NCI-H1694 treated with DMSO at 0.1 percent for 48 hours (cell line): Measurements from ENCODE around the gene SLC39A11.
A peak's percentile ranks its signal among the peaks of the same experiment; 100 is the strongest.
"Not testable (repeated sequence)": the region's sequence is repeated elsewhere in the genome, so short reads cannot be mapped to it uniquely, and the experiment has no call there.

Experiments
- DNase-seq: peaks from one replicate; lab custom pipeline; 2025; lab: John Stamatoyannopoulos, UW

The SLC39A11 gene

DNA sequence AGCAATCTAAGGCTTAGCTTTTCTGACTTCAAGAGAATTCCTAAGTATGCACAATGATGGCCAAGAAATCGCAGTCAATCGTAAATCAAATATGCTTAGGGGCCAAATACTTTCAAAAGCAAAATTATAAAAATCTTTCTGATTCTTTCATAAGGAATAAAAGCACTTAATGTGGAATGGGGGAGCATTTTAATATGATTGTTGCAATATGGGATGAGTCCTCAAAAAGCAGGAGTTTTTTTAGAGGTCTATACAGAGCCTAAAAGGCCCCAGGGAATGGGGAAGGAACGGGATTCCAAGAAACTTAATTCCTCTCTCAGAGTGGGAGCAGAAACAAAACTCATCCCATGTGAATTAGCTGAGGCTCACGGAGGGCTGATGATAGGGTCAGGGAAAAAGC lies 14.7 kb upstream of the SLC39A11 start:
- DNase-seq = no peak

DNA sequence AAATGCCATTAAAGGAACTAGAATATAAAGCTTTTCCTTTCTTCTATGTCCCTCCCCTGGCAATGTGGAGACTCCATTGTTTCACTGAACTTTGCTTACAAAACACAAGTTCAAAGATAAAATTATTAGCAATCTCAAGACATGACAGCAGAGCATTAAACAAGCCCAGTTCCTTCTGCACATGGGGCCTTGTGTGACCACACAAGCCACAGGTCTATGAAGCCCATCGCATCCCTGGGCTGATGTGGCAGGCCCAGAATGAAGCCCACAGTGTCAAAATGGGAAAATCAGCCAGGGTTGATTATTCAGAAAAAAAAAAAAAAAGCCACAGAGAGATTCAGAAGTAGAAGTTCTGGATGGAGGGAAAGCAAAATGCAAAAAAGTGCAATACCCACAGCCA lies 12.9 kb upstream of the SLC39A11 start:
- DNase-seq = no peak

DNA sequence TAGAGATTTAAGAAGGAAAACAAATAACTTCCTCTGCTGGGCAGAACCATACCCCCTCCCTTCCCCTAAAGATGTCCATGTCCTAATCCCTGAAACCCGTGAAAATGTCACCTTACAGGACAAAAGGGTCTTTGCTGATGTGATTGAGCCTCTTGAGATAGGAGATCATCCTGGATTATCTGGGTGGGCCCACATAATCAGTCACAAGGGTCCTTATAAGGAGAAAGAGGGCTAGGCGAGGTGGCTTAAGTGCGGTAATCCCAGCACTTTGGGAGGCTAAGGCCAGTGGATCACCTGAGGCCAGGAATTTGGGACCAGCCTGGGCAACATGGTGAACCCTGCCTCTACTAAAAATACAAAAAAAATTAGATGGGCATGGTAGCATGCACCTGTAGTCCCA lies 12.0 kb upstream of the SLC39A11 start:
- no peak for DNase-seq

DNA sequence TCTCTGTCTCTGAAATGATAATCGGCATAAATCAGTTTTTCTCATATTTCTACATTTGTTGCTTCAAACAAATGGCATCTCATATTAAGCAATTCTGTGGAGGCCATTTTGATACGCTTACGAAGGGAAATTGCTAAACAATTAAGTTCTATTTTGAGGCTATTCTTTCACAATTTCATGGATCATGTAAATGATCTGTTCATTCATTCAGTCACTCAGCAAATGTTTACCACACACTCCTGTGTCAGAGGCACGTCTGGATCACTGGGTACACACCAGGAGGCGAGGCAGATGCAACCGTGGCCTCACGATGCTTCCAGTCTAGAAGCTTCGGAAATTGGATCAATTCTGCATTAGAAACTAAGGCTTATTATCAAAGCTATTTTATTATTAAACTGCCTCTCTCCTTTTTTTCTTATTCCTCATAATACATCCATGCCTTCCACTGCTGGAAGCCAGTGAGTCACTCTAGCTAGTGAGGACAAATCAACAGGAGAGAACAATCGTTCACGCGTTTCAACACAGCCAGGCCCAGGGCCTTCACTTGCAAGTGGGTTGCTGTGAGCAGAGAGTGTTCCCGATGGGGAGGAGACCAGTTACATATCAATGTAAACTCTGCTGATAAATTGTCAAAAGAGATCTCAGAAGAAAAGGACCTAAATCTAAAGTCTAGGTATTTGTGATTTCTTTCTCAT lies 11.3 kb upstream of the SLC39A11 start:
- no peak for DNase-seq

DNA sequence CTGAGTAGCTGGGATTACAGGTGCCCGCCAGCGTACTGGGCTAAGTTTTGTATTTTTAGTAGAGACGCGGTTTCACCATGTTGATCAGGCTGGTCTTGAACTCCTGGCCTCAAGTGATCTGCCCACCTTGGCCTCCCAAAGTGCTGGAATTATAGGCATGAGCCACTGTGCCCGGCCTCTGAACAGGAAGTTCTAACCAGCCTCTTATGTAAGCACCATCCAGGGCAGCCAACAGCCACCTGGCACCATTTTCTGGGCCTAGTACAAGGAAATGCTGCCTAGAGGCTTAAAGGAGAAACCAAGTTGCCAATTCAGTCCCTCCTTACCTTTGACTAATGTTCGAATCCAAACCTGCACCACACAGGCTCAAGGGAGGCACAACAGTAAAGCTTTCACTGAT lies 8.5 kb upstream of the SLC39A11 start:
- DNase-seq = no peak

DNA sequence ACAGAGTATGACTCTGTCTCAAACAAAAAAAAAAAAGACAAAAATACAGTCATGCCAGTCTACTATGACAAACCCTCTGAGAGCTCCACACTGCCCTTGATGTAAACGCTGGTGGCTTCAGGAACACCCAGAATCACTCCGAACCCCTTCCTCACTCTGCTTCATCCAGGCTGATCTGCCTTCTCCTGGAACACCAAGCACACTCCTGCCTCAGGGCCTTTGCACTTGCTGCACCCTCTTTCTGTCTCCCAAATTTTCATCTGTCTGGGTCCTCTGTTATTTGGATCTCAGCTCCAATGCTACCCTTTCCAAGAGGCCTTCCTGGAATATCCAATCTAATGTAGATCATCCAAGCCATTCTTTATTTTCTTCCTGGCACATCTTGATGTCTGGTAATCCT lies 7.9 kb upstream of the SLC39A11 start:
- DNase-seq = no peak

DNA sequence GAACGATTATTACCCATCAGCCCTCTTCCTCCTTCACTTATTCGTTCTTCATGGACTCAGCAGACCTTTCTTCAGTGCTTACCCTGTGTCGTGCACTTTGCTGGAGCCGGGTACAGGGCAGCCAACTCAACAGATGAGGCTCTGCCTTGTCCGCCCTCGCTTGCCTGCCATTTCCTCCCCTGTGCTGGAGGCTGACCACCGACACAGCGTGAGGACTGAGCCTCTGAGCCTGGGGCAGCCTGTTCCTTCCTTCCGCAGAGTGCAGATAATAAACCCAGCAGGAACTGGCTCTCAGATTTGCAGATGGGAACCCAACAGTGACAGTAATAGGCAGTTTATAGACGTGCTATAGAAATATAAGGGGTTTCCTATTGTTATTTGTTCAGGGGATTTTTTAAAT lies 7.0 kb upstream of the SLC39A11 start:
- no peak for DNase-seq

DNA sequence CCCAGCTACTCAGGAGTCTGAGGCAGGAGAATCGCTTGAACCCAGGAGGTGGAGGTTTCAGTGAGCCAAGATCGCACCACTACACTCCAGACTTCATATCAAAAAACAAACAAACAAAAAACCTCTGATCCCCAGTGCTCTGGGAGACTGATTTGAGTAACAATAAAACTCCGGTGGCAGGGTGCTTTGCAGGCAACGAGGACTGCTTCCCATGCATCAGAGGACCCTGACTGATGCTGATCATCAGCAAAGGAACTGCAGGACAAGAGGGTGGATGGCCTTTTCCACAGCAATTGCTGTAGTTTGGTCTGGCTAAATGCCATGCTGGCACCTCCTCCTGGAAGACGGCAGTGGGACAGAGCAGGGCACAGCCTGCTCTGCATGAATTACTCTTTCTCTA lies 6.4 kb upstream of the SLC39A11 start:
- DNase-seq = no peak

DNA sequence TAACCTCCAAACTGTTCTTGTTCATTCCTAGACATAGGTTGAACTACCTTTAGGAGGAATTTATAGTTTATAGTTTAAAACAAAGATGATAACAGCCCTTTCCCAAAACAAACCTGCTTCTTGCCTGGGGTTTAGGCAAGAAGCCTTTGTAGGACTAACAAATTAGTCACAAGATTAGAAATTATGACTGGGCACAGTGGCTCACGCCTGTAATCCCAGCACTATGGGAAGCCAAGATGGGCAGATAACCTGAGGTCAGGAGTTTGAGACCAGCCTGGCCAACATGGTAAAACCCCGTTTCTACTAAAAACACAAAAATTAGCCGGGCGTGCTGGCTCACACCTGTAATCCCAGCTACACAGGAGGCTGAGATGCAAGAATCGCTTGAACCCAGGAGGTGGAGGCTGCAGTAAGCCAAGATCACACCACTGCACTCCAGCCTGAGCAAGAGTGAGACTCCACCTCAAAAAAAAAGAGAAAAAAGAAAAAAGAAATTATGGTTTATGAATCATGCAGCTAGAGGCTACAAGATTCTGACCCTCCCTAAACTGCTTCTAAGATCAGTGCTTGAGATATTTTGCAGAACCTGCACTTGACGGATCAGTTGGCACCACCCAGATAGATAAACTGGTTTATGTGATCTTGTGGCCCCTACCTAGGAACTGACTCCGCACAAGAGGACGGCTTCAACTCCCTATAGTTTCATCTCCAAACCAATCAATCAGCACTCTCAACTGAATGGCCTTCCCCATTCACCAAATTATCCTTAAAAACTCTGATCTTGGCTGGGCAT lies 5.7 kb upstream of the SLC39A11 start:
- DNase-seq = not testable (repeated sequence)

DNA sequence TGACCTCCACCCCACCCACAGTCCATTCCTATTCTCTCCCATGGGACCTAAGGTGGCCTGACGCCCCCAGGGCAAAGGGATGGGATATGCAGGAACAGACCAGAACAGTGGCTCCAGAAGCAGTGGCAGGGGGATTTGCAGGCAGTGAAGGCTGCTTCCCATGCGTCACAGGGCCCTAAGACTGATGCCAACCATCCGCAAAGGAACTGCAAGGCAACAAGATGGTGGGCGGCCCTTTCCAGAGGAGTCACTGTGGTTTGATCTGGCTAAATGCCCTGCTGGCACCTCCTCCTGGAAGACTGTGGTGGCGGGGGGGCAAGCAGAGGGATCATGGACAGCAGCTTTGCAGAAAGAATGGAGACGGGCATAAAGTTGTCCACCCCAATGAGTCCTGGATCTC lies 4.4 kb upstream of the SLC39A11 start:
- DNase-seq = no peak

DNA sequence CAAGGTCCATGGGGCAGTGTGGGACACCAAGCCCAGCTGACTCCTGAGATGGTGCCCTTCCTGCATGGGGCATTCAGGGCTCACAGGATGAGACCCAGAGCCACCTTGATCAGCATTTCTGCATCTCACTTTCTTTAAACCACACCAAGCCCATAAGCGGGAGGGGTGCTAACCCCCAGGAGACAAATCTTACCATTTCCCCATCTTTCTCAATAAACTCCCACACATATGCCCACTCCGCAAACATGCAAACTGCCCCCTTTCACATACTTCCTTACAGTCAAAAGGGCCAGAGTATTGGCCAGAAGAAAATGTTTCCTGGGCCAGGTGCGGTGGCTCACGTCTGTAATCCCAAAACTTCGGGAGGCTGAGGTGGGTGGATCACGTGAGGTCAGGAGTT lies 3.7 kb upstream of the SLC39A11 start:
- no peak for DNase-seq

DNA sequence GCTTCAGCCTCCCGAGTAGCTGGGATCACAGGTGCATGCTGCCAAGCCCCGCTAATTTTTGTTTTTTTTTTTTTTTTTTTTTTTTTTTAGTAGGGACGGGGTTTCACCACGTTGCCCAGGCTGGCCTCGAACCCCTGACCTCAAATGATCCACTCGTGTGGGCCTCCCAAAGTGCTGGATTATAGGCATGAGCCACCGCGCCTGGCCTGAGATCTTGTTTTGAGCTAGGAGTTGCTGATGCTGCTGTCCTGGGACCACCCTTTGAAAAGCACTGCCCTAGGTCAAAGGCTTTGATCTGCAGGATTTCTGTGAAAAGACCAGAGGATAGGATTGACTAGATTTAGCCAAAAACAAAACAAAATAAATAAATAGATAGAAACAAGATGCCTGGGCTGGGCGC lies 798 bp upstream of the SLC39A11 start:
- DNase-seq = no peak

DNA sequence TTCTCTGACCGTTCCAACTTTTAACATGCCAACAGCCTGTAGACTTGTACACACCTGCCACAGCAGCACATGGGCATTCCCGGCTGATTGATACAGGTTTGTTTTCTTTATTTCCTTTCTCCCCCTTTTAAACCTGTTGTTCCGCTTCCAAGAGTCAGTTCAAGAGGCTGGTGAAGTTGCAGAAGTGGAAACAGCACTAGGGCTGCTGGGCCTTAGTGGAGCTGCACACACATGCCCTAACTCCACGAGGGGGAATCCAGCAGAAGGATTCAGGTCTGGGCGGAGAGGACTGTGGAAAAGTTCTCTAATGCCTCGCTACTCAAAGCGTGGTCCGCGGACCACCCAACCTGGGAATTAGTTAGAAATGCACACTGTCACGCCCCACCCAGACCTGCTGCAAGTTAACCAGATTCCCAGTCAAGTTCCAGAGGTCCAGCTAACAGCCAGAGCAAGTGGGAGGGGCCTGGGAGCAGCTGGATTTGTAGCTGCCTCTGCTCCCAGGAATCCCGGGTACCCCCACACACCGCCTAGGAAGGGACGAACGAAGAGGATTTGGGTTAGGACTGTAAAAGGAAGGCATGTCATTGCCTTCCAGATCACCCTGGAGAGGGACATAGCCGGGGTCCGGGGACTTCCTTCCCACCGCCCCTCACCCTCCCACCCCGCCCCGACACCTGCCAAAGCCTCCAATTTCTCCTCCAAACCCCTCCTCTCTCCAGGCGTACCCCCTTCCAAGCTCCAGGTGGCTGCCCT lies 542 bp downstream of the SLC39A11 start:
- DNase-seq = no peak

DNA sequence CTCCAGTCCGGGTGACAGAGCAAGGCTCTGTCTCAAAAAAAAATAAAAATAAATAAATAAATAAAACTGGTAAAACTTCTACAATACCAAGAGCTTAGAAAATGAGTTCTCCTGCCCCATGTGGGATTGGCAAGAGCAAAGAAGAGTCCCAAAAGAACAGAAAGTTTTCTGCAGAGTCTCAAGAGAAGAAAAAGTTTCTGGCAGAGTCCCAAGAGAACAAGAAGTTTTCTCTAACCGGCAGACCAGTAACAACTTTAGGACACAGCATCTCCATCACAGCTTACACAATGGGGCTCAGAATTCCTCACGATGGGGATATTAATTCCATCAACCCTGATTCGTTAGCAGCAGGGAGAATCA lies 1.1 kb downstream of the SLC39A11 start:
- no peak for DNase-seq

DNA sequence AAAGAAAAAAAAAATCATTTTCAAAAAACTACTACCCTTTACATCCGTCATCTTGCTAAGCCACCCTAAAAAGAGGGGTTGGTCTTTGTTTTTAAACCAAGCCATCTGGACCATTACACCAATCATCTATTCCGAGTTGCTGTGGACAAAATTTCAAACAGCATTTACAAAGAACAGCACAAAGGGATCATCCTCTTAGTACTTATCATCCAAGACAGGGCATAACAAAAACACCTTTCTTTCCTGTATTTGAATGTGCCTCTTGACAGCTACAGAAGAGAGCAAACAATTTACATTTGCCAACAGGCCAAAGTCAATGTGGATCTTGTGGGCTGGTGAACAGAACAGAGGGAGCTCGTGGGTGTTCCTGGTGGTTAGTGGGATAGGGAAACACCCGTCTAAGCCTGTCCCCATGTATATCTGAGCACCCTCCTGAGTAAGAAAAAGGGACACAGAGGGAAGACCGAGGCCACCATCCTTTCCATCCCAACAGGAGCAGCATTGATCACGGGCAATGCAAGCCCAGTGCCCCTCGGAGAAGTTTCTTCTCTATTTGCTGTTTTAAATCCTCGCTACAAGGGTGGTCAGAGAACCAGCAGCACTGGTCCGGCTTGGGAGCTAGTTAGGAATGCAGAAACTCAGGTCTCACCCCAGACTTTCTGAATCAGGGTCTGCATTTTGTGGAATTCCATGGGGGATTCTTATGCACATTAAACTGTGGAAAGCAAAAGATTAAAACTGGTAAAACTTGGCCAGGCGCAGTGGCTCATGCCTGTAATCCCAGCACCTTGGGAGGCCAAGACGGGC lies 1.9 kb downstream of the SLC39A11 start:
- DNase-seq = no peak

DNA sequence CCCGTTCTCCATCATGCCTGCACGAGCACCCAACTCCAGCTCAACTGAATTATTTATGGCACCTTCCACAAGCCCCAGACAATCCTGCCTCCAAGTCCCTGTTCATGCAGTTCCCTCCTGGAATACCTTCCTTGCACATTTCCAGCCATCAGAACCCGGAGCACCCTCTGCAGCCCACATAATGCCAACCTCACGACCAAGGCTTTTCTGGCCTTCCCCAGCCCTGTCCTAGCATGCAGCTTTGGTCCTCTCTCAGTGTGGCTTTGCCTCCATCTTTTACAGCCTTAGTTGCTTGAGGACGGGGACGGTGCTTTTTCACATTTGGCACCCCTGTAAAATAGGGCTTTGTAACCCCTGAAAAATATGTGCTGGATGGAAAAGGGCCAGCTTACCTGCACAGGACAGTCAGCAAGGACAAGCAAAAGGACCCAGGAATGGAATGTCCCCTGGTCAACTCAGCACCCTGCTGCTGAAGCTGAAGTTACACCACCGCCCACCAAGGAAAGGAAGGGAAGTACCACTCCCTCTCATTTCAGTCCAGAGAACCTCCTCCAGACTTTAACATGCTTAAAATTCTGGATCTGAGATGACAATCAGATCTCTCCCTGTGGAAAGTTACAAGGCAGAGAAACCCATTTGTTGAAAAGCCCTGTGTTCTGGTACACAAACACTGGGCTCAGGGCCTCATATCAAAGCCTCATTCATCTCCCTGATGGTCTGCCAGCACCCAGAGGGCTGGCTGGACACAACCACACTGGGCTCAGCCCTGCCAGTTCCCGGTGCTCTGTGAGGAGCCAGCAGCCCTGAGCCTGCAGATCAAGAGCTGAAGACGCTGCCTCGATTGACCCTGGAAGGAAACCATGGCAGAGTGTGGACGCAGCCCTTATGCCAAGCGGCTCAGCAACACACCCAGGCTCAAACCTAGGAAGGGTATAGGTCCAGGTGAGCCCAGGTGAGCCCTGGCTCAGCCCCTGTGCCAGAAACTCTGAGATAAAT lies 2.9 kb downstream of the SLC39A11 start:
- no peak for DNase-seq

DNA sequence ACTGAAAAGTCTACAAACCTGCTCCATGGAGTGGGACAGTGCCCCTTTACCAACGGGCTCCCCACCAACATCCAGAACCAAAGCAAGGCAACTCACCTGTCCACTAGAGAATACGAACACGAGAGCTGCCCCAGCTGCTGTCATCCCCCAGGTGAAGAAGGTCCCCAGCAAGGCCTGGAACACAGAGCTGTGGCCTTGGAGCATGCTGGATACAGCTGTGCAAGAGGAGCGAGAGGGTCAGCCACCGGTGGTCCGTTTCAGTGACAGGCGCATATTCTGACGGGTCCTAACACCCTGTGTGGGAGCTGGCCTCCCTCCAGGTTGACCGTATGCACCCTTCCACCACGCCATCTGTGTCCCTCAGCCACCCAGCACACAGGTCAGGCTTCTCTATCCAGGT lies 3.9 kb downstream of the SLC39A11 start:
- DNase-seq = no peak

DNA sequence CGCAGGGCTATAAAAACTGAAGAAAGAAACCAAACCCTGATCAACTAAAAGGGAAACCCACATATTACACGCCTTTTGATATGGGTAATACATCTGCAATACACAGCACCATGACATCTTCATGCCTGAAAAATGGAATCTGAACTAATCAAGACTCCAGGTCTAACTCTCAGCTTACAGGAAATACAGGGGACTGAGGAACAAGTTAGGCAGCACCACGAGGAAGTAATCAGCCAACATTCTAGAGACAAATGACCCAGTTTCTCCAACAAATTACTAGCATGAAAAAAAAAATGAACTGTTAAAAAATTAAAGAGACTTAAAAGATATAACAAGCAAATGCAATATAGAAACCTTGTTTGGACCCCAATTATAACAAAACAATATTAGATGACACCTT lies 9.1 kb downstream of the SLC39A11 start:
- DNase-seq = no peak

DNA sequence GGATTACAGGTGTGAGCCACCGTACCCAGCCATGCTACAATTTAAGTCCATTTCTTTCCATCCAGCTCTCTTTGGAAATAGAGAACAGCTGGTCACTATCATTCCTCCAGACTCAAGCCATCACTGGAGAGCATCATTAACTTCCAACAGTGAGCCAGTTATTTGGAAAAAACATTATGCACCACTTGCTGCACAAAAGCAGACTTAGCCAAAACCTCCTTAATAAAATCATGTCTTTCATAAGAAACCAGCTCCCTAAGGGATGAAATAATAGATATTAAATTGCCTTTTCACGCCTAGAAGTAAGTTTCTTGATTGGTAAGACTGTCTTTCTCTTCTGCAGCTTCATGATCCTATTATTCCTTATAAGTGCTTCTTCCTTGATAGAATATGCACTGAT lies 17.9 kb downstream of the SLC39A11 start:
- DNase-seq = no peak

DNA sequence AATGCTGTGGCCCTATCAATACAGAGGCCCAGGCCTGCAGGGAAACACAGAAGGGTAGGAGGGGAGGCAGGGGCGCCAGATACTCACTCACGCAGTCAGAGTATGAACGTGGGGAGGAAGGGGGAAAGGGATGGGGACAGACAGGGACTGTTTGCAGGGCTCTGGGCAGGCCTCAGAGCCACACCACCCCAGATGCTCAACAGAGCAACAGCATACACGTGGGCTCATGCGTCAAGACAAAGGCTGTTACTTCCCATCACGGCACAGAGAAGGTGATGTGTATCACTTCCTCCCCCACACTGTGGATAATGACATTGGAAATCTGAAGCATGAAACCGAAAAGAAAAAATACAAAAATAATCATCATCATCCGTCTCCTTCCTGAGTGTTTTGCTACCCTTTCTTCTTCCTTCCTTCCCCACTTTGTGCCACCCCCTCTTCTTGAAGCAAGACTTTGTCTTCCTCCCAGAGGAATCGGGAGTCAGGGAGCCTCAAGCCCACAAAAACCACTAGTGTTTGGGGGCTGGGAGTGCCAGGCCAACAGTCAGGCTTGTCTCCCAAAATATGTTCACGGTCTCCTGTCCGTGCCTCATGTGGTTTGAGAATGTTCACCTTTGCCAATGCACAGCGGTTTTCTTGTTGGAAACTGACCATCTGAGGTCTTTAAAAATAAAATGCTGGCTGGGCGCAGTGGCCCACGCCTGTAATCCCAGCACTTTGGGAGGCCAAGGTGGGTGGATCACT lies 20.1 kb downstream of the SLC39A11 start:
- DNase-seq = peak; percentile 13
